GM21381 (cell line): ENCODE results near the gene SLC25A3.
"Not testable (repeated sequence)": the region's sequence is repeated elsewhere in the genome, so short reads cannot be mapped to it uniquely, and the experiment has no call there.

Experiments used
- ATAC-seq: cut with Tn5 transposase; IDR thresholded peaks from one replicate; pipeline ENCODE4 v1.9.1; 2021; ENCODE audit warnings: mild to moderate bottlenecking, moderate library complexity; ENCODE audit not compliant: unreplicated experiment

Gene SLC25A3

GRCh38 chr12:98594050-98594835 lies 757 bp downstream of the SLC25A3 start:
- ATAC-seq: peak; percentile 12

DNA sequence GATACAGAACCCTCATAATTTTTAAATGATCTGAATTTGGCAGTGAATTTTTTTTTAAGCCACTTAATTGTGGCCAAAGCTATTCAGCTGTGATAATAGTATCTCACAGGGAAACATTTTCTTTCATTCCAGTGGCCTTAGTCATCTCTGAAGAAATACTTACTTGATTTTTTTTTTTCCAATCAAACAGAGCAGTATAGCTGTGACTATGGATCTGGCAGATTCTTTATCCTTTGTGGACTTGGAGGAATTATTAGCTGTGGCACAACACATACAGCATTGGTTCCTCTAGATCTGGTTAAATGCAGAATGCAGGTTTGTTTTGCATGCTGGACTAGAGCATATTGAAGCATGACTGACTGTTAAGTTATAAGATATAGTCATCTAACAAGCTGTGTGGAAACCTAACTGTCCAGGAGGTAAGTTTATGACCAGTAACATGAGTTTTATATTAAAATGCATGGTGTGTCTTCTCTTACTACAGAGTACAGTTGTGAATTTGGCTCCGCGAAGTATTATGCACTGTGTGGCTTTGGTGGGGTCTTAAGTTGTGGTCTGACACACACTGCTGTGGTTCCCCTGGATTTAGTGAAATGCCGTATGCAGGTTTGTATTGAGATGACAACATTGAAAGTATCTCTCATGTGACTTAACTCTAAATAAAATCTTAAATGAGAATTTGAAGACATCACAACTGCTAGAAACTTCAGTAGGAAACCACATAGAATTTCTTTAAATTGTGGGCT lies 1.9 kb downstream of the SLC25A3 start:
- ATAC-seq: no peak

DNA sequence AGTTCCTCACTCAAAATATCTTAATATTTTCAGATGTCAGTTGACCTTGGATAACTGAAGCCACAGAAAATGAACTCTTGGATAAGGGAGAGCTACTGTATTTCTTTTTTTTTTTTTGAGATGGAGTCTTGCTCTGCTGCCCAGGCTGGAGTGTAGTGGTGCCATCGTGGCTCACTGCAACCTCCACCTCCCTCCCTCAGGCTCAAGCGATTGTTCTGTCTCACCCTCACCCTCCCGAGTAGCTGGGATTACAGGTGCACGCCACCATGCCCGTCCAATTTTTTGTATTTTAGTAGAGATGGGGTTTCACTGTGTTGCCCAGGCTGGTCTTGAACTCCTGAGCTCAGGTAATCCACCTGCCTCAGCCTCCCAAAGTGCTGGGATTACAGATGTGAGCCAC lies 3.8 kb downstream of the SLC25A3 start:
- ATAC-seq: not testable (repeated sequence)

GRCh38 chr12:98601924-98602323 lies 8.4 kb downstream of the SLC25A3 start:
- no peak for ATAC-seq

DNA sequence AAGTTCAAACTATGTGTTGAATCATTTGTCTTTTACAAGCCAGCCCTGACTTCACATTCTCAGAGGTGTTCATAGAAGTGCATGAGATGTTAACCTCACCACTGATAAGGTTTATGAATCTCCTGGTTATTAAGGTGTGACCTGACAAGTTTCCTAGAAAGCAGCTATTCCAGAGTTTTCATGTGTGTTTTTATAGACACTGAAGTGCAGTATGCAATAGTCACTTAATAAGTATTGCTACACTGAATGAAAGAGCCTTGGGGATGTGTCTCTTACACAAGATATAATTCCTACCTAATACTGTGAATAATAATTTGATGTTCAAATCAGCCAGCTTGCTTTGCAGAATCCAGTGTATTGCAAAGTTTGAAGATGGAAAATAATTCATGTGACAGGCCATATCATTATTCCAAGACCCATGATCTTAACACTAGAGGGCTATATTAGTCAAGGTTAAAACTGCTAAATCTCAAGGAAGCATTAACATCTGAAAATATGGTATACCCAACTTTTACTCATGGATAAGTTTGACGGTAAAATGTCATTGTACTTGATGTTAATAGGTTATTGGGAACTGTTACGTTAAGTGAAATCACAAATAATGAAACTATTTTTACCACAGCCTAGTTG lies 13.0 kb downstream of the SLC25A3 start:
- no peak for ATAC-seq

- ATAC-seq: no peak
Measured at GRCh38 chr12:98610596-98610995, 17.1 kb downstream of the SLC25A3 start.

DNA sequence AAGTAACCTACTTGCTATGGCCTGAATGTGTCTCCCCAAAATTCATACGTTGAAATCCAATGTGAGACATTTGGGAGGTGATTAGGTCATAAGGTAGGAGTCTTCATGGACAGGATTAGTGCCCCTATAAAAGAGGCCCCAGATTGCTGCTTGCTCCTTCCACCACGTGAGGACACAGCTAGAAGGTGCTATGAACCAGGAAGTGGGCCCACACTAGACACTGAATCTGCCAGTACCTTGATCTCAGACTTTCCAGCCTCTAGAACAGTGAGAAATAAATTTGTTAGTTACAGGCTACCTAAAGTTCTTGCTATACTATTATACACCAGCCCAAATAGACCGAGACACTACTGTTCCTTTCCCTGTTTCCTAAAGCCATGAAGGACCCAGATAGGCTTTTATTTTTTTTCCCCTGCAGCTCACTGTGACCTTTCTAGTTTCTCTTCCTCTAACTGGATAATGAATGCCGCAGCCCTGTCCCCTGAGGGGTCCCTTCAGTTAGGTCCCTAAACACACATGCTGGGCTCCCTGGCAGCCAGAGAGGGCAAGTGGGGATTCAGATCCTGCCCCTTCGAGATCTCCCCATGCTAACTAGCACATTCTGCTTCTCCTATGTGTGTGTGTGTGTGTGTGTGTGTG lies 19.3 kb downstream of the SLC25A3 start:
- peak; percentile 80 for ATAC-seq

GRCh38 chr12:98618952-98619351 lies 25.5 kb downstream of the SLC25A3 start:
- no peak for ATAC-seq

DNA sequence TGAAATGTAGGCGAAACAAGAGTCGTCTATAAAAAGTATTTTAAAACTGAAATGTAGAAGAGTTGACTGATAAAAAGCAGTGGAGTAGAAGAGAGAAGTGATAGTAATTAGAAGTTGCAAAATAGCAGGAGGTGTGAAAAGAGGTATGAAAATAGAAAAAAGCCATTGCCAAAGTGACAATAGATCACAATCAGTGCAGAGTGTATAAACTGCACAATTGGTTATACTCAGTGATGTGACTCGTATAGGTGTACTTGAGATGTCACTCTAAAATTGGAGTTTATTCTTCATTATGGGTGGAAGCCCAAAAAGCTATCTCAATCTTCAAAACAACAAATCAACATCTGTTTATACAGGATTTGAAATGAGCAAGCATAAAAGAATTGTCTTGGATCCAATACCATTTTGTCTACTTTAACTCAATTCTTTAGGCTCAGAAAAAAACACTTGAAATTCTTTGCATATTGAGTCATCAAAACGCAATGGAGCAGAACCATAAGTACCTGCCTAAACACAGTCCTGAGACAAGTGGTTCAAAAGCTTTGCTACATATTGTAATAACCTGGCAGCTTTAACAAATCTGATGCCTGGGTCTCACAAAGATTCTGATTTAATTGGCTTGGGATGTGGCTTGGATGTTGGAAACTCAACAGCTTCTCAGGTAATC lies 42.3 kb downstream of the SLC25A3 start:
- peak; percentile 76 for ATAC-seq

DNA sequence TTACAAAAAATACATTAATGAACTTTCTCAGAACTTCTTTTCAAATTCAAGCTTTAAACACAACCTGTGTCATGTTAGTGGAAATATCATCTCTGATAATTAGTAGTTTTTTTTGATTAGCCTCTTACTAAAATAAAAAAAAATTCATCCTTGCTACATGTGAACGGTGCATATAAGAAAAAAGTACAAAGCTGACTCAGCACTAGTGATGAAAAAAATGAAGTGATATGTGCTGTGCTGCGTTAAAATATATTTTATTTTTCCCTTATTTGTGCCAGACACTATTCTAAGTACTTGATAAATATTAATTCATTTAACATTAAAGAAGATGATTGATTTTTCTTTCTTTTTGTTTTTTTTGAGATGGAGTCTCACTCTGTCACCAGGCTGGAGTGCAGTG lies 43.6 kb downstream of the SLC25A3 start:
- no peak for ATAC-seq

DNA sequence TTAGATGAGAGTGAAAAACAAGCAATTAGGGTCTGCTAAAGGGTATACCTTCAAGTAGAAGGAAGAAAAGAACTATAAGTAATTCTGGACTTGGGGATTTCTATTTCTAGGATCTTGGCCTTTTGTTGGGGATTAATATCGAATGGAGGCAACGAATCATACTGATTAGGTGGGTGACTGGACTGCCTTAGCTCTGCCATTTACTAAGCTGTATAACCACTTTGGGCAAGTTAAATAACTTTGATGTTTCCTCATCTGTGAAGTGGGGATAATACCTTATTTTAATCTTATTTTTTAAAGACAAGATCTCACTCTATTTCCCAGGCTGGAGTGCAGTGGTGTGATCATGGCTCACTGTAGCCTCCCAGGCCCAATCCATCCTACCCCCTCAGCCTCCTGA lies 44.5 kb downstream of the SLC25A3 start:
- no peak for ATAC-seq

DNA sequence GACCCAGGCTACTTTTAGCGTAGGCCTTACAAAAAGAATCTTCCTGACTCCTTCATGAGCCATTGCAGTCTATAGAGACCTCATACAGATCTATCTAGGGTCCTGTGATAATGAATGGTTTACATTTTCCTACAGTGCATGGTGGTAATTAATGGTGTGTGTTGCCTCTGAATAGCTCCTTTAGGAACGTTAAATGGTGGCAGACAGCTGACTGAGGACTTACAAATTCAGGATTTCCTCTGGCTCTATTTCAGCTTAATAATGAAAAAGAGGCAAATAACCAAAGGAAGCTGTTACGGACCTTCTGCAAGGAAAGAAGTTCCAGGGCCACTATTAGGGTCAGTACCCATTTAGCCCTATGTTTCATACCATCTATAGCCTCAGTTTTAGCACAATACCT lies 46.0 kb downstream of the SLC25A3 start:
- no peak for ATAC-seq

- not testable (repeated sequence) for ATAC-seq
Measured at GRCh38 chr12:98642801-98643200, 49.3 kb downstream of the SLC25A3 start.

- ATAC-seq: peak; percentile 23
Measured at GRCh38 chr12:98644433-98644711, 50.9 kb downstream of the SLC25A3 start.

DNA sequence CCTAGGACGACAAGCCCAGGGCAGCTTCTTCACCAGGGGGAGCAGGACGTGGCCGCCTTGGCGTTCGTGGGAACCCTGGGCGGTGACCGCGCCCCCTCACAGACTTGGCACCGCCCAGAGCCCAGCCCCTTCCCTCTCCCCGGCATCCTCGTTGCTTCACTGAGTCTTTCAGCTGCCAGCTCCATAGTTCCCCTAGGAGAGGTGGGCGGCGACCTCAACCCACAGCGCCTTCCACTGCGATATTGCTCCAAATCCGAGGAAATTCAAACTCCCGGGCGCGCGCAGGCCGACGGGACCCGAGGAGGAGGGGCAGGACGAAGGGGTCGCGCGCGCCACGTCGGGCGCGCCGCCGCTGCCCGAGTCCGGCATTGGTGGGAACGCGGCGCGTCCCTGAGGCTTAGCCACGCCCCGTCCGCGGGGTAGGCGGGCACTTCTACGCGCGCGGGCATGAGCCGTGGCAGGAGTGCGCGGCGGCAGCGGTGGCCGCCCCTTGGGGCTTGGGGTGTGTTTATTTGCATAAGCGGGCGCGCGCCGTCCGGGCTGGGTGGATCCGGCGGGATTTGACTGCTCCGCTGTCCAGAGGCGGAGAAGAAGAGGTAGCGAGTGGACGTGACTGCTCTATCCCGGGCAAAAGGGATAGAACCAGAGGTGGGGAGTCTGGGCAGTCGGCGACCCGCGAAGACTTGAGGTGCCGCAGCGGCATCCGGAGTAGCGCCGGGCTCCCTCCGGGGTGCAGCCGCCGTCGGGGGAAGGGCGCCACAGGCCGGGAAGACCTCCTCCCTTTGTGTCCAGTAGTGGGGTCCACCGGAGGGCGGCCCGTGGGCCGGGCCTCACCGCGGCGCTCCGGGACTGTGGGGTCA lies 51.5 kb downstream of the SLC25A3 start, which contains the start of the genes APAF1 and IKBIP:
Gene APAF1, plus strand, starts transcription at position 579 of the 860 bp plus-strand sequence. CDS start 3,070 bp downstream, outside the sequence.
Gene IKBIP, minus strand, starts transcription at position 77 of the 860 bp plus-strand sequence. CDS start 87 bp downstream, outside the sequence.
- ATAC-seq: peak; percentile 84

GRCh38 chr12:98645572-98646067 lies 52.1 kb downstream of the SLC25A3 start:
- ATAC-seq: peak; percentile 1

GRCh38 chr12:98646294-98647090 lies 53.0 kb downstream of the SLC25A3 start:
- no peak for ATAC-seq

GRCh38 chr12:98651328-98651727 lies 57.8 kb downstream of the SLC25A3 start:
- ATAC-seq: no peak
